SHP77 treated with DMSO at 0.1 percent for 48 hours (cell line): Measurements from ENCODE around the gene FBXL4.

Experiments
- DNase-seq: peaks from one replicate; lab custom pipeline; 2025; lab: John Stamatoyannopoulos, UW

FBXL4 gene

DNA sequence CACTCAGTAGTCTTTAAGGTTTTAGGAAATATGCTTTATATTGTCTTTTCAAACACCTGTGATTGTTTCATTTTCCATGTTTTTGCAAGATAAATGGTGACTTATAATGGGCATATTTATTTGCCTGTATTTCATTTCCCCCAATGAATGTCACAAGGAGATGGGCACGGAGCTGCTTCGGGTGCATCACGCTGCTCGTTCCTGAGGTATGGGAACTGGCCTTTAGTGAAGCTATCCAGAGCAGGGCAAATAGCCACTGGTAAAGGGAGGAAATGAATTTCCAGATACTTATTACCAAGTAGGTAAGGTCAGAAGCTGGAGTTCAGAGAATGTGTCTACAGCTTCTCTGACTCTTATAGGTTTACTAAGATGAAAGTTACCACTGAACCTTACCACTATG lies 109.7 kb downstream of the FBXL4 start:
- no peak for DNase-seq

DNA sequence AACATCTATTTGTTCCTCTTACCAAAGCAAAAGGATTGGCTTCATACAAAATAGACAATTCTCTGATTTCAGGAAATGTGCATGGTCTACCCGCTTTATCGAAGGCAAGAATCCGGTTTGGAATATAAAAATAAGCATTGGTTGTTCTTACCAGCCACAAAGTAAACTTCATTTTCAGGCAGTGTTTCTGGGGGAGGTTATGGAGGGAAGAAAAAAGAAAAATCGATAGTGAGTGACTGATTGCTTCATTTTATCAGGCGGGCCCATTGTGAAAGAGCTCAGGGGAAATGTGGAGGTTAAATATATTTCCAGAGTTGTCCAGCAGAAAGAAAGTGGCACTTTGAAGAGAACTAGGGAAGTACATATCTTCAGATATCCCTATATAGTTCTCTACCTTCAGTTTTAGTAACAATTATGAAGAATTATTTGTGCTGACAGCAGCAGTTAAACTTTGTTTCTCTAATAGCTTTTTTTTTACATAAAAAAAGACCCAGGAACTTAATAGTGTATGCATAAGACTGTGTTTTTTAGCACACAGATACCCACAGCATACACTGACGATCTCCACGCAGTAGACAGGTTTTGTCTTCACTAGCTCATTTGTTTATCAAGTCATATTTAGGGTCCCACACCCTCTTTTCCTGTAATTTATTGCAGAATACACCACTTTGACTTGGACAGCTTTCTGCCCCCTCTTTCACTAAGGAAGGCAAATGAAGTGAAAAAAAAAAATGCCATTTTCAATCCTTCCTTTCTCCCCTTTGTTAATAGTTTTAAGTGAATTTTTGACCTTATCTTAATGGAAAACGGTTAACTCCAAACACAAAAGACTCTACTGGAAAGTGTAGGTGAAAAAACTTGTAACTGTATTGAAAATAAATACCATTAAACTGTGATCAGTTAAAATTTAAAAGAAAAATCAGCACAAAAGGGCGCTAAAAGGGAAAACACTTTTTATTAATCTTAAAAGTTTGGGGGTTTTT lies 110.5 kb downstream of the FBXL4 start:
- DNase-seq: no peak

DNA sequence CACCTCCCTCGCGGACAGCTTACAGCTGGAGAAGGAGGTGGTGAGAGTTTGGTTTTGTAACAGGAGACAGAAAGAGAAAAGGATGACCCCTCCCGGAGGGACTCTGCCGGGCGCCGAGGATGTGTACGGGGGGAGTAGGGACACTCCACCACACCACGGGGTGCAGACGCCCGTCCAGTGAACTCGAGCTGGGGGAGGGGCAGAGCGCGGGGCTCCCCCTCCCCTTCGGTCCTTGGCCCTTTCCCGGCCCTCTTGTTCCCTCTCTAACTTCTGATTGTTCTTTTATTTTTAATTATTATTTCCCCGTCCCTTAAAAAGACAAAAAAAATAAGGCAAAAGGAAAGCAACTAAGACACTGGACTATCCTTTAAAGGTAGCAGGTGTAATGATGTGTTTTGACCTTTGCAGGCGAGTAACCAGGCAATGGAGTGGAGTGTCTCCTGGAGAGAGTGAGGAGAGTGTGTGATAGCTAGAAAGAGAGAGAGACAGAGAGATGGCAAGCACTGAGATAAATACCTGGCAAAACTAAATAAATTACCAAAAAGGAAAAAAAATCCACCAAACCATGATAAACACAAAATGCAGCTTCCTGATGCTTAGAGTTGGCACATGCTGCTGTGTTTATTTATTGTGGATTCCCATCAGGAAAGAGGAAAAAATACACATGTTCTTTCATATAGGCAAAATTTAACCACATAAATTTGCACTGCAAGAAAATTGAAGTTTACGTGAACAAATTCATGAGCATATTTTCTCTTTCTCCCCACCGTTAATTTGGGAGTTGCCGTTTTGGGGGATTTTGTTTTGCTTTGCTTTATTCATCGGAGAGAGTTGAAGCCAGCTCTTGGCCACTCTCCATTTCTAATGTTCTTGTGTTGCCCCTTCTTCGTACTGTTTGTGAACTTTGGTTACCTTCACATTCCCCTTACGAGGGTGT lies 111.5 kb downstream of the FBXL4 start:
- no peak for DNase-seq

DNA sequence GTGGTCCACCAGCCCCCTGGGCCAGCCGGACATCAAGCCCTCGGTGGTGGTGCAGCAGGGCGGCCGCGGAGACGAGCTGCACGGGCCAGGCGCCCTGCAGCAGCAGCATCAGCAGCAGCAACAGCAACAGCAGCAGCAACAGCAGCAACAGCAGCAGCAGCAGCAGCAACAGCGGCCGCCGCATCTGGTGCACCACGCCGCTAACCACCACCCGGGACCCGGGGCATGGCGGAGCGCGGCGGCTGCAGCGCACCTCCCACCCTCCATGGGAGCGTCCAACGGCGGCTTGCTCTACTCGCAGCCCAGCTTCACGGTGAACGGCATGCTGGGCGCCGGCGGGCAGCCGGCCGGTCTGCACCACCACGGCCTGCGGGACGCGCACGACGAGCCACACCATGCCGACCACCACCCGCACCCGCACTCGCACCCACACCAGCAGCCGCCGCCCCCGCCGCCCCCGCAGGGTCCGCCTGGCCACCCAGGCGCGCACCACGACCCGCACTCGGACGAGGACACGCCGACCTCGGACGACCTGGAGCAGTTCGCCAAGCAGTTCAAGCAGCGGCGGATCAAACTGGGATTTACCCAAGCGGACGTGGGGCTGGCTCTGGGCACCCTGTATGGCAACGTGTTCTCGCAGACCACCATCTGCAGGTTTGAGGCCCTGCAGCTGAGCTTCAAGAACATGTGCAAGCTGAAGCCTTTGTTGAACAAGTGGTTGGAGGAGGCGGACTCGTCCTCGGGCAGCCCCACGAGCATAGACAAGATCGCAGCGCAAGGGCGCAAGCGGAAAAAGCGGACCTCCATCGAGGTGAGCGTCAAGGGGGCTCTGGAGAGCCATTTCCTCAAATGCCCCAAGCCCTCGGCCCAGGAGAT lies 112.4 kb downstream of the FBXL4 start:
- no peak for DNase-seq

DNA sequence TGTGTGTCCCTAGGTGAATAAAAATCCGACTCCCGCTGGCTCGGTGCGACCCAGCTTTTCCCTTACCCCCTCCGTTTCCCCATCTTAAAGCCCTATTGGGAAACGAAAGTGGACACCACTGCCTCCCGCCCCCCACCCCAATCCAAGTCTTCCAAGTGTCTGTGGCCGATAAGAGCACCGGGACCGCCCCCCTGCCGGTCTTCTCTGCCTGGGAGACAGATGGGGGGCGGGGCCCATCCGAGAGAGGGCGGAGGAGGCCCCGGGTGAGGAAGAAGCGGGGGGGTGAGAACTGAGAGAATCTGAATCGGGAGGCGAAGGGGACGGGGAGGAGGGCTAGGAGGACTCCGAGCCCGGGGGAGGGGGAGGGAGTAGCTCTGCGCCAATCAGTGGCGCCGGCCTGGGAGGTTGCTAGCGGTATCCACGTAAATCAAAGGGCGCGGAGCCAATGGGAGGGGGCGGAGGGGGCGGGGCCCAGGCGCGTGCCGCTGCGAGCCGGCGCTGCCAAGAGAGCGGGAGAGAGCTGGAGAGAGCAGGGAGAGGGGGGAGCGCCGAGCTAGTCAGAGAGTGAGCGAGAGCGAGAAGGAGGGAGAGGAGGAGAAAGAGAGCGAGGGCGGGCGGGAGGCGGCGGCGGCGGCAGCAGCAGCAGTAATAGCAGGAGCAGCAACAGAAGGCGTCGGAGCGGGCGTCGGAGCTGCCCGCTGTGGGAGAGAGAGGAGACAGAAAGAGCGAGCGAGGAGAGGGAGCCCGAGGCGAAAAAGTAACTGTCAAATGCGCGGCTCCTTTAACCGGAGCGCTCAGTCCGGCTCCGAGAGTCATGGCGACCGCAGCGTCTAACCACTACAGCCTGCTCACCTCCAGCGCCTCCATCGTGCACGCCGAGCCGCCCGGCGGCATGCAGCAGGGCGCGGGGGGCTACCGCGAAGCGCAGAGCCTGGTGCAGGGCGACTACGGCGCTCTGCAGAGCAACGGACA lies 113.4 kb downstream of the FBXL4 start, which contains the start of gene POU3F2:
TSS of gene POU3F2 (plus strand) at position 515 of the 972 bp plus-strand sequence. CDS start at position 815, 300 bp downstream.
- DNase-seq: peak; percentile 95

DNA sequence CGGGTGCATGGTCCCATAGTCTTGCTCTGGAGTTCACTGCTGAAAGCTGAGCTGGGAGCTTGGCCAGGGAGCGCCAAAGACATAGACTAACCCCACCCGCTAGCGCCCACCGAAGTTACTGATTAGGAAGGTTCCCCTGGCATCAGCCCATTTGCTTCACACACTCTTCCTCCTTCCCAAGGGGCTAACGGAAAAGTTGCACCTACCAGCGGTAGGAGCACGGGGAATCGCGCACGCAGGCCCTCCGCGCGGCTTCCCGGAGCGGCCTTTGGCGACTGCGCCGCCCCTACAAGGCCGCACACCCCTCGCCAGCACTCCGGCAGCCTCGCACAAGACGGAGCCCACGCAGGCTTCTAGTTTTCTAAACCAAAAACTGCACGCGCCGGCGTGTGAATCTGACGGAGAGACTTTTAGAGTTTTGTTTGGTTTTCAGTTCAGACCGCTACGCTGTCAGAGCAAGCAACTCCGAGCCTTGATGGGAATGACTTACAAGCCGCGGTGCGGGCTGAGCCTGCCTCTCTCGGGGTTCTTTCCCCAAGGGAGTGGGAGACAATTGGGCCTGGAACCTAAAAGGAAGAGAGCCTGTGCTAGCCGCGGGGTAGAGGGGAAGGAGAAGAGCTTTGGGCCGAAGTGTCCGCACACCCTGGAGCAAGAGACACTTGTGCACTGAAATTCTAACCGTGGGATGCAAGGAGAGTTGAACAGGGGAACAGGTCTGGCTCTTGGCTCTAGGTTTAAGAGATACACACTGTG lies 114.3 kb downstream of the FBXL4 start:
- DNase-seq: peak; percentile 41

DNA sequence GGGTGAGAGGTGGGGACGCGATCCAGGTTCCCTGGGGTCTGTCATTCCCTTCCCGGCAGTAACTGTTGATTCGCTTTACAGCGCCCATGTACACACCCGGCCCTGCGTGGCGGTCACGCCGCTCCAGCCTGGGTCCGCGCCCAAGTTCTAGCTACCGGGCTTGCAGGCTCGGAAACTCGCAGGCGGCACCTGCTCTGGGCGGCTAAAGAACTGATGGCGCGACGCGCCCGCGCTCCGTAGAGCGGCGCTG lies 114.8 kb downstream of the FBXL4 start:
- no peak for DNase-seq

DNA sequence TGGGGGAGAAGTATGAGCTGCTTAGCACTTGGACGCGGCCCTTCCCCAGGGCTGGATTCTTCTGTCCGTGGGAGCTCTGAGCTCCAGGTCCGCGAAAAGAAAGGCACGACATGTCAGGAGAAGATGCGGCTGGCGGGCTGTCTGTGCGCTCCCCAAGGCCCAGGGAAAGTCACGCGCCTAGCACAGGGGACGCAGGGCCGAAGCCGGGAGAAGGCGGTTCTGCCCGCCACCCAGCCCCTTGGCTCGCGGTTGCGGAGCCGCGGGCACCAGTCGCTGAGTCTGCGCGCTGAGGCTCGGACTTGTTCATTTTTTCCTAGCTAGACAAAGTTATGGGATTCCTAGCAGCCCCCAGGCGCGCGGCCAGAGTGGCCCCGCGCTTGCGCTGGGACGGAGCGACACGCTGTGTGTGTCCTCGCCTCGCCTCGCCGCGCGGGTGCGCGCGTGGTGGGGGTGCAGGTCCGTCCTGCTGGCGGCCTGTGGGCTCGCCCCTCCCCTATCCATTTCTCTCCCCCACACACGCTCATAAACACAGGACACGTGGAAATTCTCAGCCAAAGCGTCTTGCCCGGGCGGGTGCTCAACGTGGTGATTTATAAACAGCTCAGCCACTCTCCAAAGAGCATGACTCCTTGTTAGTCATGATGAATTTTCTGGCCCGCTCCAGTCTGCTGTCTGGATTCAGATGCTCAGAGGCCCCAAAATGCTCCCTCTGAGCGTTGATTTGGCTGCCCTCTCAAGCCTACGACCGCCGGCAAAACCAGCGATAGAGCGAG lies 115.3 kb downstream of the FBXL4 start:
- DNase-seq: no peak

DNA sequence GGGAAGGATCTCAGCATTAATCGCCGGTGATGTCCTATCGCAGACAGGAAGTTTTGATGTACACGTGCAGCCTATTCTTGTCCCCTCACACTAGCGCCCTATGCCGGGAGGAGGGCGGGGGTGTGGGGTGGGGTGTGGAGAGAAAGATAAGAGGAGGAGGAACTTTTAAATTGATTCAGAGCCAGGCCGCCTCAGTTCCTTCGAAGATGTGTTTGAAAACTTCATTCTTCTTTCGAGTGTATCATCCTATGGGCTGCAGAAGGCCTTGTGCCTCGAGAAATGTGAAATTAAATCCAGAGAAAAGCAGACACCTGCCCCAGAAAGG lies 115.8 kb downstream of the FBXL4 start:
- DNase-seq: no peak

DNA sequence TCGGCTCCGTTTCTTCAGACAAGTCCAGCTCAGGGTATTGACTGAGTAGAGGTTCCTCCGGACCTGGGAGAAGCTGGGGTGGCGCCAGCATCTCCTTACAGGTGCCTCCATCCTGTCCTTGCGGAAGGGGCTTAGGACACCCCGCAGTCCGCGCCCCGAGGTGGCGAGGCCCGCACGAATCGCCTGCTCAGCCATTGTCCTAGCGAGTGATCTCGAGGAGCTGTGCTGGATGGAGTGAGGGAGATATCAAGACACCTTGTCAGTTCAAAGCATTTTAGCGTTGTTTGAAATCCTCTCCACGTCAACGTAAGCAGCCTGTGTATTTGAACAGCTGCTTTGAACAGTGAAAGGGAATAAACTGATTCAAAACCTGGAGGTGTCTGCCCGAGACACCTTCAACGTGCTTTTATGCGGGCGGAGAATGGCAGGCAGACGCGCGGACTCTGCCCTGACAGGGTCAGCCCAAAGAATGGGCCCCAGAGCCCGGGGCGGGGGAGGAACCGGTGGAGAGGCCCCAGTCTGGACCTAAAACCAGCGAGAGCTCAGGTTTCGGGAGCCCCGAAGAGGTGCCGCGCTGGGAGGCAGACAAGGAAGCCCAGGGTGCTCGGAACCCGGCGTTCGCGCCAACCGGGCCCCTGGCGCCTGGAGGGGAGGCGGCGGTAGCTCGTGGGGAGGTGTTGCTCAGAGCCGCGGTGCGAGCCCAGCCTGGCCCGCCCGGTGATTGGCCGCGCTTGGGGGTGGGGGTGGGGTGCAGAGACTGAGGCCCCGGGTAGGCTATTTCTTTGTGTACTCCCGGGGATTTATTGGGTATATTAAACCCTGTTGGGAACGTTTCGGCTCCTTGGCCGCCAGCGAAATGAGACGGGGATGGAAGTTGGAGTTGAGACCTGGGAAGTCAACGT lies 116.4 kb downstream of the FBXL4 start:
- DNase-seq: peak; percentile 48

DNA sequence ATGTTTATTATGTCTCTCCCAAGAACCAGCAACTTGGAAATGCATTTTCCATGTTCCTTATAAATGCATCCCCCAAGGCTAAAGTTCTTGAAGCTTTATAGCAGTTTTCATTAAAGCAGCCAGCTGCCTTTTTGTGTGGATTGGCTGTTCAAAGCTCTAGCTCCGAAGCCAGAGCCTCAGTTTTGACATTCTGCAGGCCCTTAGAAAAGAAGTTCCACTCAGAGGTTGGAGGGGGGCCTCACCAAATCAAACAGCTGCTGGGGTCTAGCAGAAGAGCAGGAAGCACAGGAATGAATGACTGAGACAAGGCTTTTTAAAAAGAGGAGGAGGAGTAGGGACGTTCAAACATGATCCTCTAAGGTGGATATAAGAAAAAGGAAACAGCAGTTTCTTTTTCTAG lies 117.6 kb downstream of the FBXL4 start:
- no peak for DNase-seq

DNA sequence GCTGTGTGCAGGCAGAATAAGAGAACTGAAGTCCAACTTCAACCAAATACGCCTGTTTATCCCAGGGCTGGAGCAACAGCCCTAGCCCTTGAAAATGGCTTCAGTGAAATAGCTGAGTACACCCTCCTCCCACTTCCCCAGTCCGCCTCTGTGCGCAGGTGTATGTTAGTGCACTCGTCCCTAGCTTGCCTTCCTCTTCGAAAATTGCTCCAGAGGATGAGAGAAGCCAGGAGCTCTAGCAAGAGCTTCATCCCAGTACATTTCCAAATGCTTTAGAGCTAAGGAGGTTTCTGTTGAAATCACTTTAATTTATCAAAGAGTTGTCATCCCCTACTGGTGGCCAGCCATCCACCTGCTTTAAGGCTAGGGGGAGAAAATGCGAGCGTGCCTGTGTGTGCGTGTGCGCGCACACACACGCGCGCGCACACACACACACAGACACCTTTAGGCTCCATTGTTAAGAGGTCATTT lies 118.8 kb downstream of the FBXL4 start:
- peak; percentile 83 for DNase-seq

DNA sequence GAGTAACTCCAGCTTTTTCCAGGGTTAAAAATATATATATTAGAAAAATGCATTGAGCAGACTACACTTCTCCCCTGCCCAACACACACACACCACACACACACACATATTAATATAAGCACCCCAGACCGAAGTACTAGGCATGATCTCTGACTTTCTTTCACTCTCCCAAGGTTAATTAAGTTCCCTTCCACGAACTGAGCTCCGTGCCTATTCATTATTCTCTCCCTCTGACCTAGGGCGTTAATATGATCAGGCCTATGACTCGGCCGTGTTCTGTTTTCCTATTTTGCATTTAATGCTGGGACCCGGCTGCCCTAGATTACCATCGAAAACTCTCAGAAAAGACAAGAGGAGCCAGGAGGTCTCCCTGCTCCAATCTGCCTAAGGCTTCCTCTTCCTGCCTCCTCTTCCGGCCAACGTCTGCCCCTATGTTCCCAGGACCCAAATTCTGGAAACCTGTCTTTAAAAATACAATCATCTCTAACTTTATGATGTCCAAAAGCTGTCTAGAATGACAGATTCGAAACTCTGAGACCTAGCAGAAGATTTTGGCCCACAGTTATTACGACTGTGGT lies 119.4 kb downstream of the FBXL4 start:
- DNase-seq: peak; percentile 37

DNA sequence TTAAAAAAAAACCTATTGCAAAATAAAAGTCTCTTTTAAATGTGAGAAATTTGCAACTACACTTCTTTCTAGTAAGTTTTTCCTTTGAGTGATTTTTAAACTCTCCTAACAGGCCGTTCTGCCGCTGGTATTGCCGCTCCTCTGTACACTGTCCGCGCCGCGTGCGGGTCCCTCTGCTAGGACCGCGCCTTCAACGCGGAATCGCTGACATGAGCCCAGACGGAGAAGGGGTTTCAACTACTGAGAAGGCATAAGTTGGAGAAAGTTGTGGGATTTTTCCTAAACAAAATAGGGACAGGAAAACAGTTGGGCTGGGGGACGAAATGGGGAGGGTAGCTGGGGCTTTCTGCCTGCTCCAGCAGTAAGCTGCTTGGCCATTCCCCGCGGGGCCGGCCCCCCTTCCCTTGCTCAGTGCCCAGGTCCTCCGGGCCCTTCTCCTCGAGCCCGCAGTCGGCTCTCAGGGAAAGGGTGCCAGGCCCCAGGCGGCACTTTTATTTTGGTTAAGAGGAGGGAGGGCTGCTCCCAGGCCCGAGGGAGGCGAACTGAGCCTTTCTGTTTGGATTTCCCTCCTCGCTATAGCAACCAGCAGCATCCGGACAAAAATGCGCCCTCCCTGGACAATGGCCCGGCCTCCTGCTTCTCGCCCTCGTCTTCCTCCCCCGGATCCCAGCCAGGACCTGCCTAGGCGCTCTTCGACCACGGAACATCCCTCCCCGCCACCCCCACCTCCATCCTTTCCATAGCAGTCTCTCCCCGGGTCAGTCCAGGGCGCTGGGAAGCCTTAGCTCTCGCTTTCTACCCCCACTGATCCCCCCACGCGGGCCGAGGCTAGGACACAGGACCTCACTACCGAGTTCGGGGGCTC lies 120.2 kb downstream of the FBXL4 start:
- DNase-seq: no peak

DNA sequence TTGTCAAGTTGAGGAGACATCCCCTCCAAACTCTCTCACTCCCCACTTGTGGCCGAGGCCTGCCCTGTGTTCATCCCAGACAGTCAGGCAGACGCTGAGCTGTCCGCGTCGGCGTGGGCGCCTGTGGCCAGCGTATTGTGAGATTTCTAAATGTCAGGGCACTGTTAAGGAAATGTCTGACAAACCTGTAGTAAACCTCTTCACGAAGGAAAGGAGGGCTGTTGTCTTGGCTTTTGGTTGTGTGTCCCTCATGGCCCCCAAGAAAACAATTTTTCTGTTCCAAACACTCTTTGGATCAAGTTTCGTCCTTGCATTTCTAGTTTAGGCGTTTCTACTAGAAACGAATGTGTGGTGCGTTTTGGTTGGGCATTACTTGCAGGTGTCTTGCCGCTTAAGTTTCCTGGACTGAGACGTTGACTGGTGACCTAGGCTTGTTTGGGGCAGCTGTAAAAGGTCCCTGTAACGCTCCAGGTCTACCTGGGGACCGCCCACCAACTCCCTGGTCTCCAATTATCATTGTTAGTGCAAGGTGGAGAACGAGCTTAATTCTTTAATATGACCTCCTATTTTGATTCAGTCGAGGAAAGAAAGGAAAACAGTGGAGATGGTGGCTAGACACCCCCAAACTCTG lies 122.0 kb downstream of the FBXL4 start:
- no peak for DNase-seq

DNA sequence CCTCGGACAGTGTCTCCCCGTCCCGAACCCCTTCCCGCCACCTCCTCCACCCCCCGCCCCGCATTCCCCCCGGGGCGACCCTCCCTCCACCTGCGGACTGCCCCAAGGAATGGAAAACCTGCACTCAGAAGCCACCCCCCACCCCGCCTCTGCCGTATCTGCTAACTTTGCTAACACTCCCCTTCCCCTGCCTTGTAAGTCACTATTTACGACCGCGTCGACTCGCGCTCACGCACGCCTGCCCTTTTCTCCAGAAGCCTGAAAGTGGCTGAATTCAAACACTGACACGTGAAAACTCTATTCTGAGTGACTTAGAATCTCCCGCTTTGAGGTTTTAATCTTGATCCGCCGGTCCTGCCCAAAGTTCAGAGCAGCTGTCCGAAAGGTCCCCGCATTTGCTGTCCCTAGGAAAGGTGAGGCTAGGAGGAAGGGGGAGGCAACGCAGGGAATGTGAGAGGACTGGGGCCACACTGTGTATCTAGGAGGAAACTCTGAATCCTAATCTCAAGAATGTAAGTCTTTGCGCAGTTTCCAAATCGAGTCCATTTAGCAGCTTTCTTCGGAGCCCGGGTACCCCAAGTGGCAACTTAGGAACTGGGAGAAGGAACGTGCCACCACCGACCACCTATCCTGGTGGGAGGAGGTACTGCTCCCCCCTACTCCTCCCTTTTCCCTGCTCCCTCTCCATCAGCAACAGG lies 122.7 kb downstream of the FBXL4 start:
- no peak for DNase-seq
